ENCODE measurements around the gene PIK3AP1. TPM values are rescaled to one million over a fixed set of nuclear protein-coding genes. Genes with fewer than 3 reads are reported as not detected.

PIK3AP1 gene
- total RNA-seq, 1 donor from 2014 or later: 6.7 TPM

- H3K36me3 Mint-ChIP-seq (ENCODE audit: low read depth, unreplicated experiment): peaks cover 14% of the 10 kb centered on the region
- H3K27me3 ChIP-seq (ENCODE audit: insufficient read depth, low read length): peaks cover 2% of the 10 kb centered on the region
- H3K4me3 Mint-ChIP-seq (ENCODE audit: unreplicated experiment): no peak overlapping the region
- H3K9me3 ChIP-seq (ENCODE audit: insufficient read depth, low read depth, low read length): no peaks in the 10 kb centered on the region
- no peak for FAIRE-seq
- peaks cover 7% of the 10 kb centered on the region for H3K27me3 Mint-ChIP-seq (ENCODE audit: low read depth, unreplicated experiment)
- peaks cover 9% of the 10 kb centered on the region for H3K9me3 Mint-ChIP-seq (ENCODE audit: unreplicated experiment)
- H3K4me2 ChIP-seq (ENCODE audit: low read length): no peak overlapping the region
- no peak overlapping the region for H3K27ac Mint-ChIP-seq (ENCODE audit: unreplicated experiment)
- peaks cover 9% of the 10 kb centered on the region for H3K4me1 Mint-ChIP-seq (ENCODE audit: low read depth, unreplicated experiment)
- DNase-seq (ENCODE audit: low read depth): no peak
- H3K4me3 ChIP-seq (ENCODE audit: insufficient read depth, low read depth, low read length): no peak overlapping the region
- no peaks in the 10 kb centered on the region for H4K20me1 ChIP-seq (ENCODE audit: insufficient read depth, low read length)
- no peaks in the 10 kb centered on the region for H3K36me3 ChIP-seq (ENCODE audit: insufficient read depth, low read length)
- no peaks in the 10 kb centered on the region for H3K4me1 ChIP-seq (ENCODE audit: insufficient read depth, low read length)
- no peak overlapping the region for H3K27ac ChIP-seq (ENCODE audit: low read depth, low read length)
- H3K79me2 ChIP-seq (ENCODE audit: insufficient read depth, low read length): no peaks in the 10 kb centered on the region
- H3K9ac ChIP-seq (ENCODE audit: low read length): no peak overlapping the region
- TF ChIP-seq EZH2 (IDR thresholded peaks at IDR 0.05; ENCODE audit: insufficient read depth, low read length) (no peak), CTCF (IDR thresholded peaks at IDR 0.05; ENCODE audit: insufficient read depth, low read depth, low read length) (no peak)
- no peak overlapping the region for H2AFZ ChIP-seq (ENCODE audit: low read depth, low read length)
These were observed 64.7 kb downstream of the PIK3AP1 start for GRCh38 chr10:96655461-96656197.

- DNase-seq (ENCODE audit: low read depth) (no peak), FAIRE-seq (no peak)
- no peak overlapping the region for H3K27ac Mint-ChIP-seq (ENCODE audit: unreplicated experiment)
- Histone ChIP-seq H3K9me3 (ENCODE audit: insufficient read depth, low read depth, low read length) (no peaks in the 10 kb centered on the region), H3K27ac (ENCODE audit: low read depth, low read length) (no peak overlapping the region), H3K27me3 (ENCODE audit: insufficient read depth, low read length) (peaks cover 4% of the 10 kb centered on the region), H2AFZ (ENCODE audit: low read depth, low read length) (no peak overlapping the region), H3K4me2 (ENCODE audit: low read length) (no peak overlapping the region), H3K4me3 (ENCODE audit: insufficient read depth, low read depth, low read length) (no peak overlapping the region), H3K4me1 (ENCODE audit: insufficient read depth, low read length) (no peaks in the 10 kb centered on the region), H3K36me3 (ENCODE audit: insufficient read depth, low read length) (no peaks in the 10 kb centered on the region), H4K20me1 (ENCODE audit: insufficient read depth, low read length) (no peaks in the 10 kb centered on the region), H3K9ac (ENCODE audit: low read length) (no peak overlapping the region), H3K79me2 (ENCODE audit: insufficient read depth, low read length) (no peaks in the 10 kb centered on the region)
- H3K4me3 Mint-ChIP-seq (ENCODE audit: unreplicated experiment): no peak overlapping the region
- H3K9me3 Mint-ChIP-seq (ENCODE audit: unreplicated experiment): peaks cover 11% of the 10 kb centered on the region
- TF ChIP-seq EZH2 (IDR thresholded peaks at IDR 0.05; ENCODE audit: insufficient read depth, low read length) (no peak), CTCF (IDR thresholded peaks at IDR 0.05; ENCODE audit: insufficient read depth, low read depth, low read length) (no peak)
- H3K27me3 Mint-ChIP-seq (ENCODE audit: low read depth, unreplicated experiment): peaks cover 14% of the 10 kb centered on the region
- peaks cover 1% of the 10 kb centered on the region for H3K4me1 Mint-ChIP-seq (ENCODE audit: low read depth, unreplicated experiment)
- H3K36me3 Mint-ChIP-seq (ENCODE audit: low read depth, unreplicated experiment): peaks cover 26% of the 10 kb centered on the region
These were observed 68.3 kb downstream of the PIK3AP1 start for GRCh38 chr10:96651998-96652431.

- Histone ChIP-seq H3K4me1 (ENCODE audit: insufficient read depth, low read length) (no peaks in the 10 kb centered on the region), H3K4me2 (ENCODE audit: low read length) (no peak overlapping the region), H3K36me3 (ENCODE audit: insufficient read depth, low read length) (no peaks in the 10 kb centered on the region), H2AFZ (ENCODE audit: low read depth, low read length) (no peak overlapping the region), H3K27ac (ENCODE audit: low read depth, low read length) (no peak overlapping the region), H3K27me3 (ENCODE audit: insufficient read depth, low read length) (peaks cover 4% of the 10 kb centered on the region), H4K20me1 (ENCODE audit: insufficient read depth, low read length) (no peaks in the 10 kb centered on the region), H3K9ac (ENCODE audit: low read length) (no peak overlapping the region), H3K79me2 (ENCODE audit: insufficient read depth, low read length) (no peaks in the 10 kb centered on the region), H3K9me3 (ENCODE audit: insufficient read depth, low read depth, low read length) (no peaks in the 10 kb centered on the region), H3K4me3 (ENCODE audit: insufficient read depth, low read depth, low read length) (no peak overlapping the region)
- DNase-seq (ENCODE audit: low read depth) (no peak), FAIRE-seq (no peak)
- H3K9me3 Mint-ChIP-seq (ENCODE audit: unreplicated experiment): peaks cover 9% of the 10 kb centered on the region
- H3K4me1 Mint-ChIP-seq (ENCODE audit: low read depth, unreplicated experiment): peaks cover 1% of the 10 kb centered on the region
- H3K36me3 Mint-ChIP-seq (ENCODE audit: low read depth, unreplicated experiment): peaks cover 26% of the 10 kb centered on the region
- H3K27me3 Mint-ChIP-seq (ENCODE audit: low read depth, unreplicated experiment): peaks cover 14% of the 10 kb centered on the region
- TF ChIP-seq EZH2 (IDR thresholded peaks at IDR 0.05; ENCODE audit: insufficient read depth, low read length): no peak
- TF ChIP-seq CTCF (IDR thresholded peaks at IDR 0.05; ENCODE audit: insufficient read depth, low read depth, low read length): no peak
- H3K4me3 Mint-ChIP-seq (ENCODE audit: unreplicated experiment): no peak overlapping the region
- no peak overlapping the region for H3K27ac Mint-ChIP-seq (ENCODE audit: unreplicated experiment)
These were observed 69.4 kb downstream of the PIK3AP1 start for GRCh38 chr10:96650958-96651357.

Measured in astrocyte (in vitro differentiated cells and primary cell).